ELR (cell line): ENCODE data around the gene NEK8.
"Not testable (repeated sequence)": the region's sequence is repeated elsewhere in the genome, so short reads cannot be mapped to it uniquely, and the experiment has no call there.

Experiments
- DNase-seq: peaks from one replicate; pipeline ENCODE4 v3.0.0-alpha.2; 2015; ENCODE audit warnings: low read depth

The NEK8 gene

DNA sequence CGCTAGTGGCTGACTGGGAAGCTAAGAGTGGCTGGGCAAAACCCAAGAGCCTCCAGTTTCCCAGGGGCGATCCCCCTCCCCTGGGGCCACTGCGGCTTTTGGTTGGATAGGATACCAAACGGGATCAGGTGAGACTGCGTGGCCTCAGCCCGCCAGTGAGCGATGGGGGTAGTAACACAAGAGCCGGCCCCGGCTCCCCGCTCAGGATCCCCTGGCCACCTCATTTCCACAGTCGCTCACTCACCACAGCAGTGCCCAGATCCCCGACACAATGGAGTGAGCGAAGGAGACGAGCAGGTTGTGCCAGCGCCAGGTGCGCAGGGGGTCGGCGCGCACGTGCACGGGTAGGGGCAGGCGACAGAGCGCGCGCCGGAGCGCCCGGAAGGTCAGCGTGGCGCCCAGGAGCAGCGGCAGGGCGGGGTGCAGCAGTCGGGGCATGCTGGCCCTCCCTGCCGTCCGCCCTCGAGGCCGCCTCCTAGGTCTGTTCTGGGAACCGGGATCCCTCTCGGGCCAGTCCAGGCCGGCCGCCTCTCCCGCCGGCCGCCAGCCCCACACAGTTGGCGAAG lies 2.8 kb upstream of the NEK8 start:
- peak; percentile 92 for DNase-seq

- DNase-seq: peak; percentile 79
Observed at GRCh38 chr17:28726226-28726626, 2.4 kb upstream of the NEK8 start, which contains the start of gene TLCD1. Gene TLCD1 (minus strand): TSS chr17:28726233. CDS start chr17:28726097, 136 bp downstream.

DNA sequence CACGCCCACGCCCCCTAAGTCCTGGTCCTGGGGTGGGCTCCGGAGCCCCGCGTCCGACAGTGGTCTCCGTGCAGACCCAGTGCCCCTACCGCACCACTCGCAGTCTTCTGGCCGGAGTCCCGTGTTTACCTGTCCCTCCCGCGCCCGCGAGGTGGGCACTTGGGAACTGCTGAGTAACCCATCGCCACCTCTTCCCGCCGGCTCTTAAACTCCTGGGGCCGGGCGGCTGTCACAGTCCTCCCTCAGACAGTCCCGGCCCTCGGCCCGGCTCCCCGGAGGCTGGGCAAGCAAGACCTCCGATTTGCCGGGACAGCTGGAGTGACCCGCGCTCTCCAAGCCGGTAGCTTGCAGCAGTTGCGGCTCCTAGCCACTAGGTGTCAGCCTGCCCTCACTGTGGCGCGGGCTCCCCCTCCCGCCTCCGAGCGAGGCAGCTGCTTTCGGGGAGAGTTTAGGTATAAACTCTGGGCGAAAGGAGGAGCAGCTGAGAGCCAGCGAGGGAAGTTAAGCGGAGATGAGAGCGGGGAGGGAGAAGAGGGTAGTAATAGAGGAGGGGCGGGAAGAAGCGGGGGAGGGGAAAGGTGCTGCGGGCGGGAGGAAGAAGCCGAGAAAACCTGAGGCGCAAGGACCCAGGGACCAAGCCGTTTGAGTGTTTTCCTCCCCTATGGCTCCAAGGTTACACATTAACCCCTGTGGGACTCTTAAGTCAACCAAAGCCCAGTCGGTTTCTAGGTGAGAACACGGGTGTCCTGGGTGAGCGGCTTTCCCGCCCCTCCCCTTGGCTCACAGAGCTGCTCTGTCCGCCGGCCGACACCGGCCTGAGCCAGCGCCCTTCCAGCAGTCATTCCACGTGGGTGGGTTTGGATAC lies 1.7 kb upstream of the NEK8 start:
- DNase-seq: peak; percentile 95

DNA sequence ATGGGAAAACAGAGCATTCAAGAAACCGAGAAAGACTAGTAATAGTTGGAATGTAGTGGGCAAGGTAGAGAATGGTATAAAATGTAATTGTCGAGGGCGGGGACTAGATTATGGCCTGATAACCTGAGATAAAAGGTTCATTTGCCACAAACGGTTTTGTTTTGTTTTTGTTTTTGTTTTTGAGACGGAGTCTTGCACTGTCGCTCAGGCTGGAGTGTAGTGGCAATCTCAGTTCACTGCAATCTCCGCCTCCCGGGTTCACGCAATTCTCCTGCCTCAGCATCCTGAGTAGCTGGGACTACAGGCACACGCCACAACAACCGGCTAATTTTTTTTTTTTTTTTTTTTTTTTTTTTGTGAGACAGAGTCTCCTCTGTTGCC lies 1.4 kb downstream of the NEK8 start:
- no peak for DNase-seq

DNA sequence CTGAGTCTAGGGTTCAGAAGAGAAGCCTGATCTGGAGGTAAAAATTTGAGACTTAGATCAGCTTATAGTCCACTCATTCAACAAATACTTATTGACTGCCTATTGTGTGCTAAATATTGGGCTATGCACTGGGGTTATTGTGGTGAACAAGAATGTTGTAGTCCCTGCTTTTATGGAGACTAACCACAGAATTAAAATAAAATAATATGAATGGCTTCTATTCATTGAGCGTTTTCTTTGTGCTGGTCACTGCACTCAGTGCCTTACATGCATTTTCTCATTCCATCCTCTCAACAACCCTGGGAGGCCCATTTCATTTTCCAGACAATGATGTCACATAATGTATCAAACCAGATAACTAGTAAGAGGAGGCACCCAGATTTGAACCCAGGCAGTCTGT lies 4.8 kb downstream of the NEK8 start:
- no peak for DNase-seq

DNA sequence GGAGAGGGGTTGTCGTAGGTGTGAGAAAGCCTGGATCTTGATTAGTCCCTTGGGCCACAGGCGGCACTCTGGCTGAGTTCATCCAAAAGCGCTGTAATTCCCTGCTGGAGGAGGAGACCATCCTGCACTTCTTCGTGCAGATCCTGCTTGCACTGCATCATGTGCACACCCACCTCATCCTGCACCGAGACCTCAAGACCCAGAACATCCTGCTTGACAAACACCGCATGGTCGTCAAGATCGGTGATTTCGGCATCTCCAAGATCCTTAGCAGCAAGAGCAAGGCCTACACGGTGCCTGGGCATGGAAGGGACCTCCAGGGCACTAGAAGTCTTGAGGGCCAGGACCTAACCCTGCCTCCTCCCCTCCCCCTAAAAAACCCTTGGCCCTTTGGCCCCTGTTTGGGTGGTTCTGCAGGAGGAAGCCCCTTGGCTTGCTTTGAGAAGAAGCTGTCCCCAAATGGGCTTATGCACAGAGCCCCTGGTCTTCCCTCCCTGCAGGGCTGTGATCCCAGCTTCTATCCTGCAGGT lies 6.2 kb downstream of the NEK8 start:
- no peak for DNase-seq

GRCh38 chr17:28735242-28735722 lies 6.7 kb downstream of the NEK8 start:
- DNase-seq: peak; percentile 40

DNA sequence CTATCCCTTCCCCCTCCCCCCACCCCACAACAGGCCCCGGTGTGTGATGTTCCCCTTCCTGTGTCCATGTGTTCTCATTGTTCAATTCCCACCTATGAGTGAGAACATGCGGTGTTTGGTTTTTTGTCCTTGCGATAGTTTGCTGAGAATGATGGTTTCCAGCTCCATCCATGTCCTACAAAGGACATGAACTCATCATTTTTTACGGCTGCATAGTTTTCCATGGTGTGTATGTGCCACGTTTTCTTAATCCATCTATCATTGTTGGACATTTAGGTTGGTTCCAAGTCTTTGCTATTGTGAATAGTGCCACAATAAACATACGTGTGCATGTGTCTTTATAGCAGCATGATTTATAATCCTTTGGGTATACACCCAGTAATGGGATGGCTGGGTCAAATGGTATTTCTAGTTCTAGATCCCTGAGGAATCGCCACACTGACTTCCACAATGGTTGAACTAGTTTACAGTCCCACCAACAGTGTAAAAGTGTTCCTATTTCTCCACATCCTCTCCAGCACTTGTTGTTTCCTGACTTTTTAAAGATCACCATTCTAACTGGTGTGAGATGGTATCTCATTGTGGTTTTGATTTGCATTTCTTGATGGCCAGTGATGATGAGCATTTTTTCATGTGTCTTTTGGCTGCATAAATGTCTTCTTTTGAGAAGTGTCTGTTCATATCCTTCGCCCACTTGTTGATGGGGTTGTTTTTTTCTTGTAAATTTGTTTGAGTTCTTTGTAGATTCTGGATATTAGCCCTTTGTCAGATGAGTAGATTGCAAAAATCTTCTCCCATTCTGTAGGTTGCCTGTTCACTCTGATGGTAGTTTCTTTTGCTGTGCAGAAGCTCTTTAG lies 7.6 kb downstream of the NEK8 start:
- not testable (repeated sequence) for DNase-seq

GRCh38 chr17:28737316-28737715 lies 8.7 kb downstream of the NEK8 start:
- DNase-seq: no peak

DNA sequence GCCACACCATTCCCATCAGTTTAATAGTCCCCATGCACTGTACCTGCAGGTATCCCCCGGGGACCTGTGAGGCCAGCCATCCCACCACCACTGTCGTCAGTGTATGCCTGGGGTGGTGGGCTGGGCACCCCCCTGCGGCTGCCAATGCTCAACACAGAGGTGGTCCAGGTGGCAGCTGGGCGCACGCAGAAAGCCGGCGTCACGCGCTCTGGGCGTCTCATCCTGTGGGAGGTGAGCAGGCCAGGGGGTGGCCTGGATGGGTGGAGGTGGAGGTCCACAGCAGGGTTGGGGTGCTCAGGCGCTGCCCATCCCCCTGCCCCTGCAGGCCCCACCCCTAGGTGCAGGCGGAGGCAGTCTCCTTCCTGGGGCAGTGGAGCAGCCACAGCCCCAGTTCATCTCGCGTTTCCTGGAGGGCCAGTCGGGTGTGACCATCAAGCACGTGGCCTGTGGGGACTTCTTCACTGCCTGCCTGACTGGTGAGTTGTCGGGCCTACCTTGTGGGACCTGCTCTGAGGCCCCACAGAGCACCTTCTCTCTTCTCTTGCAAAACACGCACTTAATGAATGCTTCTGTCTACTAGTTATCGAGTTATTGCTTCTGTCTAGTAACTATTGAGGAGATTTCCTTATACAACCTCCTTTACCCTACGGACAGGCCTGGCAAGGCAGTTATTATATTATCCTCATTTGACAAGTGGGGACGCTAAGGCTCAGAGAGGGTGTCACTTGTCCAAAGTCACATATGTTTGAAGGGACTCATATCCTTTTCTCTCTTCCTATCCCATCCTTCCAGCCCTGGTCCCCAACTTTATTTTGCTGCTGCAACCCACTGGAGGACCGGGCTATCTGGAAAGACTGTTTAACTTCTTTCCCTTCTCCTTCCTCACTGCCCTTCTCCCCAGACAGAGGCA lies 9.4 kb downstream of the NEK8 start:
- no peak for DNase-seq

DNA sequence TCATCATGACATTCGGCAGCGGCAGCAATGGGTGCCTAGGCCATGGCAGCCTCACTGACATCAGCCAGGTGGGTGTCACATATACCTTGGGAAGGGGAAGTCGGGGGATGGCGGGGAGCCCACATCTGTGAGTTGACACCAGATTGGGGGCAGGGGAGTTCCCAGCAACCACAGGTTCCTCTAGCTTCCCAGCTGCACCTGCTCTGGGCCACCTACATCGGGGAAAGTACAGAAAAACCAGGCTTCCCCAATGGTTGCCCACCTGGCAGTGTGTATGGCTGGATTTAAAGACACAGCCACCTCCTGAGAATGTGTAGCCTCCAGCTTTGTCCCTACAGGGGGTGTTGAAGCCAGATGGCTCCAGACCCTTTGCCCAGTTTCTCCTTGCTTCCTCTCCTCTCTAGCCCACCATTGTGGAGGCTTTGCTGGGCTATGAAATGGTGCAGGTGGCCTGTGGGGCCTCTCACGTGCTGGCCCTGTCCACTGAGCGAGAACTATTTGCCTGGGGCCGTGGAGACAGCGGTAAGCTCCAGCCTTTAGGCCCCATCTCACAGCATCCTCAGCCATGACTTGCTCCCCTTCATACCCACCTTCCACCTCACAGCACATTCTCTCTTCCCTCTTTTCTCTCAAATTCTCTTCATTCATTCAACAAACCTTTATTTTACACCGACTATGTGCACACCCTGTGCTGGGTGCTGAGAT lies 10.2 kb downstream of the NEK8 start:
- no peak for DNase-seq

GRCh38 chr17:28740406-28741357 lies 12.1 kb downstream of the NEK8 start:
- DNase-seq: no peak

- DNase-seq: no peak
Observed at GRCh38 chr17:28741358-28742349, 13.1 kb downstream of the NEK8 start.

DNA sequence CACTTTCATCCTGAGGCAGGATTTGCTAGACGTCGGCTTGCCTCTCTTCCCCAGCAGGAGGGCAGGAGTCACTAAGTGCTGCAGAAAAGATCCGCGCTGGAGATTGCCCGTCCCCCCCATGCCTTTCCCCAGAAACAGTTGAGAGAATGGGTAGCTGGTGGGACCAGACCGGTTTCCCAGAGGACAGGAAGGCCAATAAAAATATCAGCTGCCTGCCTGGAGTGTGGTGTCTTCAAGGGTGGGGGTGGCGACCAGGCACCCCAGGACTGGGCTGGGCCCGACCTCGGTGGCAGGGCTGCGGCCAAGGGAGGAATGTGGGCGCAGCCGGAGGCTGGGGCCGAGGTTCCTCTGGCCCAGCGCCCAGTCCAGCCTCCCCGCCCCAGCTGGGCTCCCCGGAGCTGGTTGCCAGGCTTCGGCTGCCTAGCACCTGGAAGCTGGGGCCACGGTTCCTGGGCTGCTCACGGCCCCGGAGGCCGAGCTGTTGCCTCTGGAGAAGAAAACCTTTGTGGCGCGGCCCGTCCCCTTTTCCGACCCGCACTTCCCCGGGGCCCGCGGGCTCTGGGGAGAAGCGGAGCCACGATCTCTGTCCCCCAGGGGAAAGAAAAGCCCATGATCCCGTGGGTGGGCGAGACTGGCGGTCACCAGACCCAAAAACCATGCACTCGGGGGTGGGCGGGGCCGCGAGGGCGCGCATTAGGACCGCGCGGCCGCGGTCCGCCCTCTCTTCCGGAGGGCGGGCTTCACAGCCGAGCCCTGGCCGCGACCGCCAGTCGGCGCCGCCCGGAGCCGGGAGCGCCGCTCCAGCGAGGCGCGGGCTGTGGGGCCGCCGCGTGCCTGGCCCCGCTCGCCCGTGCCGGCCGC lies 14.9 kb downstream of the NEK8 start, which contains the start of gene TRAF4:
Gene TRAF4 (plus strand): TSS at position 769 of the 861 bp plus-strand sequence. CDS start 102 bp downstream, outside the sequence.
- peak; percentile 90 for DNase-seq

DNA sequence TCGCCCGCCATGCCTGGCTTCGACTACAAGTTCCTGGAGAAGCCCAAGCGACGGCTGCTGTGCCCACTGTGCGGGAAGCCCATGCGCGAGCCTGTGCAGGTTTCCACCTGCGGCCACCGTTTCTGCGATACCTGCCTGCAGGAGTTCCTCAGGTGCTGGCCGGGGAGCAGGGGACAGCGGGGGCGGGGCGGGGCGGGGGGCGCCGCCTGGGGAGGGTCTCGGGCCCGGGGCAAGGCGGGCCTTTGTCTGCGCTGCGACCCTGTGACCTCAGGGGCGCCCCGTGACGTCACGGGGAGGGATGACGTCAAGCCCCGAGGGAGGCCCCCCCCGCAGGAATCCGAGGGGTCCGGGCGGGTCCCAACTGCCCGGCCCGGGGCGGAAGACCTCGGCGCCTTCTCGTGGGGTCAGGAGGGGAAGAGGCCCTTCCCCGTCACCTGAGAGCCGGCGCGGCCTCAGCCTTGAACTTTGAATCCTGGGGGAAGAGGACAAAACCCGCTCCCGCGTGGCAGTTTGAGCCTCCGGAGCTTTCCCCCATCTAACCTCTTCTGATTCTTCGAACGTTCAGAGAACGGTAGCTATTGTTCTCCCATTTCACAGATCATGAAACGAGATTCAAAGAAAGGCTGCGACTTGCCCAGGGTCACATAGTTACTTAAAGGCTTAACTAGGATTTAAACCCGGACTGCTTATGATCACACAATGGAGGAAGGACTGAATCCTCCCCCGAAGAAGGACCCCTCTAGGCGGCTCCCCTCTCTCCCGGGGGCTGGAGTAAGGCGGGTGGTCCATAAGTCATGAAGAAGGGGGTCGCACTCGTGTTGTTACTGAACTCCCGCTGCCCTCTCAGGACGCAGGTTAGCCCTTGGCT lies 15.8 kb downstream of the NEK8 start:
- DNase-seq: peak; percentile 60
